Osteocyte (in vitro differentiated cells): Measurements from ENCODE around the gene AMZ1. TPM values are rescaled to one million over a fixed set of nuclear protein-coding genes. Genes with fewer than 3 reads are reported as not detected.

Experiments
- DNase-seq: peaks from one replicate; pipeline ENCODE4 v3.0.0; 2021; ENCODE audit warnings: mixed read lengths; ENCODE audit not compliant: unreplicated experiment; ENCODE audit errors: extremely low spot score
- H3K27ac Mint-ChIP-seq: one replicate; pipeline ENCODE4 v1.8.0; 2021; ENCODE audit warnings: mild to moderate bottlenecking, mixed read lengths; ENCODE audit not compliant: unreplicated experiment
- H3K27me3 Mint-ChIP-seq: one replicate; pipeline ENCODE4 v1.8.0; 2021; ENCODE audit warnings: mixed read lengths; ENCODE audit not compliant: unreplicated experiment
- H3K36me3 Mint-ChIP-seq: one replicate; pipeline ENCODE4 v1.8.0; 2021; ENCODE audit warnings: mixed read lengths; ENCODE audit not compliant: unreplicated experiment
- H3K4me1 Mint-ChIP-seq: one replicate; pipeline ENCODE4 v1.8.0; 2021; ENCODE audit warnings: mixed read lengths; ENCODE audit not compliant: unreplicated experiment
- H3K4me3 Mint-ChIP-seq: one replicate; pipeline ENCODE4 v1.8.0; 2021; ENCODE audit warnings: mild to moderate bottlenecking, moderate library complexity, mixed read lengths; ENCODE audit not compliant: unreplicated experiment
- H3K9me3 Mint-ChIP-seq: one replicate; pipeline ENCODE4 v1.8.0; 2021; ENCODE audit warnings: mixed read lengths; ENCODE audit not compliant: unreplicated experiment
- CTCF ChIP-seq: fragments of 200-600 bp; sonication (generic); IDR thresholded peaks from 2 replicates; pipeline ENCODE4 v1.5.0; 2021; ENCODE audit warnings: antibody characterized with exemption, mild to moderate bottlenecking, moderate library complexity
- total RNA-seq: library from RNA; stranded (reverse); gene quantifications from 2 replicates; pipeline ENCODE4 v1.2.1, GENCODE V29; 2021

AMZ1 gene
- total RNA-seq, 1 donor from 2014 or later = 5.8 TPM

GRCh38 chr7:2651847-2652735 is 35.9 kb upstream of the AMZ1 start:
- Mint-ChIP-seq H3K27me3 (no peaks in the 10 kb centered on the region), H3K36me3 (peaks cover 20% of the 10 kb centered on the region), H3K4me3 (no peak overlapping the region), H3K27ac (peak overlapping the region; percentile 57), H3K9me3 (no peaks in the 10 kb centered on the region), H3K4me1 (peaks cover 38% of the 10 kb centered on the region)
- no peak for TF ChIP-seq CTCF
- no peak for DNase-seq

GRCh38 chr7:2652736-2653060 is 35.3 kb upstream of the AMZ1 start:
- H3K36me3 Mint-ChIP-seq = peaks cover 22% of the 10 kb centered on the region
- peak overlapping the region; percentile 57 for H3K27ac Mint-ChIP-seq
- H3K9me3 Mint-ChIP-seq = no peaks in the 10 kb centered on the region
- no peak overlapping the region for H3K4me3 Mint-ChIP-seq
- H3K4me1 Mint-ChIP-seq = peaks cover 38% of the 10 kb centered on the region
- DNase-seq = no peak
- H3K27me3 Mint-ChIP-seq = no peaks in the 10 kb centered on the region
- no peak for TF ChIP-seq CTCF

- no peaks in the 10 kb centered on the region for H3K9me3 Mint-ChIP-seq
Observed at GRCh38 chr7:2654059-2654458, 33.9 kb upstream of the AMZ1 start.

GRCh38 chr7:2655870-2656614 is 32.0 kb upstream of the AMZ1 start:
- Mint-ChIP-seq H3K4me1 (peaks cover 19% of the 10 kb centered on the region), H3K36me3 (peaks cover 17% of the 10 kb centered on the region), H3K27ac (no peak overlapping the region), H3K27me3 (no peaks in the 10 kb centered on the region), H3K4me3 (no peak overlapping the region), H3K9me3 (no peaks in the 10 kb centered on the region)
- no peak for TF ChIP-seq CTCF
- DNase-seq = no peak

More at GRCh38 chr7:2654059-2654458, 33.9 kb upstream of the AMZ1 start:
- no peak for TF ChIP-seq CTCF
- Mint-ChIP-seq H3K27me3 (no peaks in the 10 kb centered on the region), H3K27ac (no peak overlapping the region), H3K4me1 (peaks cover 32% of the 10 kb centered on the region), H3K36me3 (peaks cover 23% of the 10 kb centered on the region), H3K4me3 (no peak overlapping the region)
- no peak for DNase-seq

DNA sequence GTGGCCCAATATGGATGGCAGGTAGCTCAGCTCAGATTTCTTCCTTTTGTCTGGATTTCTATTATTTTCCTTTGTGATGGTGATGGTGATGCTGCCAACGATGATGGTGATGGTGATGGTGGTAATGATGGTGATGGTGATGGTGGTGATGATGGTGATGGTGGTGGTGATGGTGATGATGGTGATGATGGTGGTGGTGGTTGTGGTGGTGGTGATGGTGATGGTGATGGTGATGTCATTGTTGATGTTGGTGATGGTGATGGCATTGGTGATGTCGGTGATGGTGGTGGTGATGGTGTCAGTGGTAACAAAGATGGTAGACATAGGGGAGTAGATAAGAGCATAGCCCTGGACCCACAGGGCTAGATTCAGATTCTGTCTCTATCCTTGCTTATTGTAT is 30.8 kb upstream of the AMZ1 start:
- no peak overlapping the region for H3K4me3 Mint-ChIP-seq
- DNase-seq = no peak
- no peaks in the 10 kb centered on the region for H3K9me3 Mint-ChIP-seq
- peaks cover 15% of the 10 kb centered on the region for H3K36me3 Mint-ChIP-seq
- H3K27me3 Mint-ChIP-seq = no peaks in the 10 kb centered on the region
- no peak for TF ChIP-seq CTCF
- no peak overlapping the region for H3K27ac Mint-ChIP-seq
- peaks cover 14% of the 10 kb centered on the region for H3K4me1 Mint-ChIP-seq
